Central memory CD8-positive, alpha-beta T cell (primary cell): ENCODE measurements around the gene LYRM7.
"Not testable (repeated sequence)": the region's sequence is repeated elsewhere in the genome, so short reads cannot be mapped to it uniquely, and the experiment has no call there.

ENCODE experiments used
- ATAC-seq: fragments of 150-1000 bp; cut with Tn5 transposase; replicated peaks from 2 replicates; pipeline ENCODE4 v1.10.0; 2022; ENCODE audit warnings: mild to moderate bottlenecking, moderate FRiP score, moderate number of reproducible peaks; ENCODE audit not compliant: poor library complexity, severe bottlenecking; ENCODE audit errors: extremely low read depth
- DNase-seq, 2 donors: peaks; one replicate each; pipeline ENCODE4 v3.0.0; 2021; ENCODE audit warnings: low spot score in 2 of 2
- H3K27ac Mint-ChIP-seq: one replicate; pipeline ENCODE4 v1.8.0; 2022; ENCODE audit warnings: low read depth, mild to moderate bottlenecking, moderate library complexity, mixed read lengths
- H3K27me3 Mint-ChIP-seq: one replicate; pipeline ENCODE4 v1.8.0; 2022; ENCODE audit warnings: mixed read lengths
- H3K36me3 Mint-ChIP-seq: one replicate; pipeline ENCODE4 v1.8.0; 2022; ENCODE audit warnings: mild to moderate bottlenecking, moderate library complexity, mixed read lengths; ENCODE audit not compliant: insufficient read depth
- H3K4me1 Mint-ChIP-seq: one replicate; pipeline ENCODE4 v1.8.0; 2022; ENCODE audit warnings: mixed read lengths
- H3K4me3 Mint-ChIP-seq: one replicate; pipeline ENCODE4 v1.8.0; 2022; ENCODE audit warnings: mild to moderate bottlenecking, moderate library complexity, mixed read lengths
- H3K9me3 Mint-ChIP-seq: one replicate; pipeline ENCODE4 v1.8.0; 2022; ENCODE audit warnings: mixed read lengths

The LYRM7 gene

GRCh38 chr5:131228646-131229045 lies 57.9 kb downstream of the LYRM7 start:
- H3K36me3 Mint-ChIP-seq = no peaks in the 10 kb centered on the region
- no peaks in the 10 kb centered on the region for H3K4me1 Mint-ChIP-seq
- no peak overlapping the region for H3K4me3 Mint-ChIP-seq
- no peak overlapping the region for H3K27ac Mint-ChIP-seq
- DNase-seq (no peak), ATAC-seq (no peak)
- H3K9me3 Mint-ChIP-seq = no peaks in the 10 kb centered on the region
- no peaks in the 10 kb centered on the region for H3K27me3 Mint-ChIP-seq

GRCh38 chr5:131229623-131230022 lies 58.9 kb downstream of the LYRM7 start:
- no peaks in the 10 kb centered on the region for H3K27me3 Mint-ChIP-seq
- ATAC-seq (no peak), DNase-seq (no peak)
- no peak overlapping the region for H3K4me3 Mint-ChIP-seq
- no peaks in the 10 kb centered on the region for H3K36me3 Mint-ChIP-seq
- H3K27ac Mint-ChIP-seq = no peak overlapping the region
- H3K9me3 Mint-ChIP-seq = no peaks in the 10 kb centered on the region
- H3K4me1 Mint-ChIP-seq = no peaks in the 10 kb centered on the region

- Mint-ChIP-seq H3K36me3 (no peaks in the 10 kb centered on the region), H3K27me3 (no peaks in the 10 kb centered on the region), H3K27ac (no peak overlapping the region), H3K4me1 (no peaks in the 10 kb centered on the region), H3K4me3 (no peak overlapping the region), H3K9me3 (no peaks in the 10 kb centered on the region)
- ATAC-seq (no peak), DNase-seq (no peak)
Observed at GRCh38 chr5:131230406-131230805, 59.7 kb downstream of the LYRM7 start.

GRCh38 chr5:131239686-131240085 lies 68.9 kb downstream of the LYRM7 start:
- Mint-ChIP-seq H3K4me3 (no peak overlapping the region), H3K36me3 (peaks cover 2% of the 10 kb centered on the region), H3K9me3 (no peaks in the 10 kb centered on the region), H3K27ac (no peak overlapping the region), H3K27me3 (no peaks in the 10 kb centered on the region), H3K4me1 (no peaks in the 10 kb centered on the region)
- DNase-seq = no peak
- ATAC-seq = no peak

GRCh38 chr5:131242728-131243255 lies 72.0 kb downstream of the LYRM7 start:
- H3K27ac Mint-ChIP-seq = no peak overlapping the region
- no peaks in the 10 kb centered on the region for H3K4me1 Mint-ChIP-seq
- peaks cover 4% of the 10 kb centered on the region for H3K36me3 Mint-ChIP-seq
- H3K27me3 Mint-ChIP-seq = no peaks in the 10 kb centered on the region
- H3K4me3 Mint-ChIP-seq = no peak overlapping the region
- DNase-seq (no peak), ATAC-seq (no peak)
- H3K9me3 Mint-ChIP-seq = no peaks in the 10 kb centered on the region

GRCh38 chr5:131245312-131245711 lies 74.6 kb downstream of the LYRM7 start:
- H3K9me3 Mint-ChIP-seq = no peaks in the 10 kb centered on the region
- DNase-seq (no peak), ATAC-seq (no peak)
- H3K4me1 Mint-ChIP-seq = peaks cover 10% of the 10 kb centered on the region
- no peak overlapping the region for H3K4me3 Mint-ChIP-seq
- H3K27ac Mint-ChIP-seq = no peak overlapping the region
- no peaks in the 10 kb centered on the region for H3K27me3 Mint-ChIP-seq
- peaks cover 3% of the 10 kb centered on the region for H3K36me3 Mint-ChIP-seq

GRCh38 chr5:131245948-131246347 lies 75.2 kb downstream of the LYRM7 start:
- Mint-ChIP-seq H3K9me3 (no peaks in the 10 kb centered on the region), H3K27me3 (no peaks in the 10 kb centered on the region), H3K27ac (no peak overlapping the region), H3K4me1 (peaks cover 16% of the 10 kb centered on the region), H3K4me3 (no peak overlapping the region), H3K36me3 (peaks cover 3% of the 10 kb centered on the region)
- ATAC-seq (no peak), DNase-seq (no peak)

GRCh38 chr5:131246504-131246903 lies 75.8 kb downstream of the LYRM7 start:
- H3K4me1 Mint-ChIP-seq = peaks cover 22% of the 10 kb centered on the region
- ATAC-seq (no peak), DNase-seq (no peak)
- H3K4me3 Mint-ChIP-seq = no peak overlapping the region
- H3K9me3 Mint-ChIP-seq = no peaks in the 10 kb centered on the region
- no peaks in the 10 kb centered on the region for H3K27me3 Mint-ChIP-seq
- H3K36me3 Mint-ChIP-seq = peaks cover 3% of the 10 kb centered on the region
- no peak overlapping the region for H3K27ac Mint-ChIP-seq

GRCh38 chr5:131250751-131251475 lies 80.2 kb downstream of the LYRM7 start:
- DNase-seq (no peak), ATAC-seq (no peak)
- no peaks in the 10 kb centered on the region for H3K27me3 Mint-ChIP-seq
- H3K36me3 Mint-ChIP-seq = peaks cover 19% of the 10 kb centered on the region
- peaks cover 47% of the 10 kb centered on the region for H3K4me1 Mint-ChIP-seq
- H3K4me3 Mint-ChIP-seq = peak overlapping the region; percentile 87
- peak overlapping the region; percentile 93 for H3K27ac Mint-ChIP-seq
- no peaks in the 10 kb centered on the region for H3K9me3 Mint-ChIP-seq

GRCh38 chr5:131252824-131253171 lies 82.1 kb downstream of the LYRM7 start:
- H3K36me3 Mint-ChIP-seq = peaks cover 32% of the 10 kb centered on the region
- peak; percentile 55 to 79 for DNase-seq
- peaks cover 59% of the 10 kb centered on the region for H3K4me1 Mint-ChIP-seq
- peak; percentile 79 for ATAC-seq
- peak overlapping the region; percentile 87 for H3K4me3 Mint-ChIP-seq
- no peaks in the 10 kb centered on the region for H3K9me3 Mint-ChIP-seq
- peak overlapping the region; percentile 93 for H3K27ac Mint-ChIP-seq
- H3K27me3 Mint-ChIP-seq = no peaks in the 10 kb centered on the region

GRCh38 chr5:131254025-131254424 lies 83.3 kb downstream of the LYRM7 start:
- Mint-ChIP-seq H3K4me3 (peak overlapping the region; percentile 87), H3K27ac (peak overlapping the region; percentile 93), H3K4me1 (peaks cover 71% of the 10 kb centered on the region), H3K36me3 (peaks cover 38% of the 10 kb centered on the region)
- DNase-seq, H3K9me3 Mint-ChIP-seq, H3K27me3 Mint-ChIP-seq, ATAC-seq: not testable (repeated sequence)

GRCh38 chr5:131254741-131255140 lies 84.0 kb downstream of the LYRM7 start:
- DNase-seq (no peak), ATAC-seq (no peak)
- Mint-ChIP-seq H3K27ac (peak overlapping the region; percentile 93), H3K4me3 (peak overlapping the region; percentile 87), H3K9me3 (no peaks in the 10 kb centered on the region), H3K36me3 (peaks cover 38% of the 10 kb centered on the region), H3K4me1 (peaks cover 74% of the 10 kb centered on the region), H3K27me3 (no peaks in the 10 kb centered on the region)
